HEK293 (cell line): ENCODE data around the gene PRR5.

Source experiments
- CTCF ChIA-PET: fragments of 350-600 bp; formaldehyde crosslinking; extraction: SDS; loops from one replicate; lab custom pipeline; 2021; ENCODE audit warnings: antibody characterized with exemption; lab: Yijun Ruan, JAX
- POLR2A ChIA-PET: fragments of 300-600 bp; formaldehyde crosslinking; extraction: SDS; loops from one replicate; lab custom pipeline; 2020; ENCODE audit warnings: antibody characterized with exemption, inconsistent platforms; lab: Yijun Ruan, JAX
- H3K27ac ChIP-seq: fragments of 200-500 bp; sonication (Bioruptor generic); 2 replicates; pipeline ENCODE4 v1.5.1; 2014; ENCODE audit warnings: low read depth, low read length, control low read depth, inconsistent platforms; ENCODE audit errors: extremely low read depth
- H3K36me3 ChIP-seq, 2 experiments: fragments of 200-500 bp in 1 of 2; sonication (Bioruptor generic) in 1 of 2; 1 replicate in 1 of 2; 2 replicates in 1 of 2; pipeline ENCODE4 v1.5.1; 2014 to 2017; ENCODE audit warnings: inconsistent platforms in 2 of 2, low read length in 2 of 2; ENCODE audit not compliant: control insufficient read depth in 2 of 2, insufficient read depth in 1 of 2
- H3K4me1 ChIP-seq: fragments of 200-500 bp; sonication (Bioruptor generic); 2 replicates; pipeline ENCODE4 v1.5.1; 2014; ENCODE audit warnings: mild to moderate bottlenecking, low read length, inconsistent platforms; ENCODE audit not compliant: control insufficient read depth, insufficient read depth
- H3K4me3 ChIP-seq: 2 replicates; pipeline ENCODE4 v1.5.1; 2011; ENCODE audit warnings: low read depth, mild to moderate bottlenecking, control low read depth, low read length, moderate library complexity
- H3K9me3 ChIP-seq: fragments of 200-500 bp; sonication (Bioruptor generic); 2 replicates; pipeline ENCODE4 v1.5.1; 2014; ENCODE audit warnings: low read depth, low read length, inconsistent platforms; ENCODE audit not compliant: control insufficient read depth, insufficient read depth
- EGR2 ChIP-seq: fragments of 450-650 bp; formaldehyde crosslinking; IDR thresholded peaks from 2 replicates; pipeline ENCODE4 v1.5.1; 2016; ENCODE audit warnings: low read depth, missing biosample characterization, missing genetic modification characterization
- SALL2 ChIP-seq: fragments of 450-650 bp; formaldehyde crosslinking; IDR thresholded peaks from 2 replicates; pipeline ENCODE4 v1.5.0; 2017; ENCODE audit warnings: missing biosample characterization, mild to moderate bottlenecking, missing genetic modification characterization, borderline replicate concordance
- ZBTB10 ChIP-seq: fragments of 450-650 bp; formaldehyde crosslinking; IDR thresholded peaks from 2 replicates; pipeline ENCODE4 v1.5.1; 2016; ENCODE audit warnings: missing biosample characterization, missing genetic modification characterization
- ZBTB11 ChIP-seq: fragments of 450-650 bp; formaldehyde crosslinking; conservative IDR thresholded peaks from 2 replicates; pipeline ENCODE4 v1.5.1; 2016; ENCODE audit warnings: low read depth, missing biosample characterization, missing genetic modification characterization
- ZNF18 ChIP-seq: fragments of 450-650 bp; formaldehyde crosslinking; IDR thresholded peaks from 2 replicates; pipeline ENCODE4 v1.5.1; 2016; ENCODE audit warnings: missing biosample characterization, missing genetic modification characterization
- ZNF658 ChIP-seq: fragments of 450-650 bp; formaldehyde crosslinking; IDR thresholded peaks from 2 replicates; pipeline ENCODE4; 2016; ENCODE audit warnings: missing biosample characterization, missing genetic modification characterization
- ZSCAN30 ChIP-seq: fragments of 450-650 bp; IDR thresholded peaks from 2 replicates; pipeline ENCODE4 v1.5.1; 2018; ENCODE audit warnings: missing biosample characterization, mild to moderate bottlenecking, missing genetic modification characterization, moderate library complexity

Gene PRR5

GRCh38 chr22:44736581-44737405 is 34.8 kb downstream of the PRR5 start (continued):
- no peak for TF ChIP-seq ZBTB10 (tag by site-specific recombination)

- Histone ChIP-seq H3K4me3 (no peak overlapping the region), H3K36me3 (peaks cover 0 to 1% of the 10 kb centered on the region in 2 experiments; a peak in 1 of 3 replicates), H3K27ac (no peak overlapping the region), H3K9me3 (no peaks in the 10 kb centered on the region), H3K4me1 (no peaks in the 10 kb centered on the region)
- ChIA-PET POLR2A (no interaction called here), CTCF (interaction anchor here (0.6 to 1.7 kb wide), 8 partner anchors 10 to 1774 kb away, joined by 3 to 6 read pairs (median 4); no protein-coding TSS in a partner anchor)
- TF ChIP-seq EGR2 (tag by site-specific recombination) (peak; percentile 58; the same call in 1 of the 2 replicates), ZSCAN30 (tag by site-specific recombination) (no peak), ZNF658 (tag by site-specific recombination) (no peak), SALL2 (no peak)
These were observed 35.7 kb downstream of the PRR5 start for GRCh38 chr22:44737406-44738346.

GRCh38 chr22:44738347-44738715 is 36.3 kb downstream of the PRR5 start:
- Histone ChIP-seq H3K4me1 (no peaks in the 10 kb centered on the region), H3K9me3 (no peaks in the 10 kb centered on the region), H3K36me3 (no peaks in the 10 kb centered on the region), H3K27ac (no peak overlapping the region), H3K4me3 (no peak overlapping the region)
- ChIA-PET CTCF (interaction anchor here (0.5 to 1.2 kb wide), 6 partner anchors 15 to 96 kb away, joined by 3 to 6 read pairs (median 4); no protein-coding TSS in a partner anchor), POLR2A (no interaction called here)
- TF ChIP-seq ZNF18 (tag by site-specific recombination) (peak; percentile 62), EGR2 (tag by site-specific recombination) (peak; percentile 30), ZBTB11 (tag by site-specific recombination) (no peak)
